Stimulated activated CD8-positive, alpha-beta memory T cell treated with anti-CD3 and anti-CD28 coated beads, Interleukin-15, amount 100 ng/mL, for 4 hours (primary cell): ENCODE data around the gene WDFY4.

ENCODE experiments used
- DNase-seq, 2 donors: peaks; one replicate each; pipeline ENCODE4 v3.0.0-alpha.2; 2020; ENCODE audit warnings: low read depth in 2 of 2

Gene WDFY4

GRCh38 chr10:48771234-48771633, 86.6 kb downstream of the WDFY4 start:
- no peak for DNase-seq

GRCh38 chr10:48772059-48772458, 87.4 kb downstream of the WDFY4 start:
- DNase-seq, result no peak

- no peak for DNase-seq
These were observed 88.9 kb downstream of the WDFY4 start for GRCh38 chr10:48773580-48773979.

GRCh38 chr10:48774416-48775205, 89.9 kb downstream of the WDFY4 start:
- DNase-seq, result no peak

- DNase-seq, result no peak
These were observed 90.5 kb downstream of the WDFY4 start for GRCh38 chr10:48775206-48775517.

- no peak for DNase-seq
These were observed 91.4 kb downstream of the WDFY4 start for GRCh38 chr10:48776005-48776522.

- DNase-seq, result no peak
These were observed 91.9 kb downstream of the WDFY4 start for GRCh38 chr10:48776528-48776927.

GRCh38 chr10:48777110-48777509, 92.4 kb downstream of the WDFY4 start:
- DNase-seq, result no peak

- DNase-seq, result no peak
These were observed 93.7 kb downstream of the WDFY4 start for GRCh38 chr10:48778193-48778857.

- DNase-seq, result no peak
These were observed 94.4 kb downstream of the WDFY4 start for GRCh38 chr10:48779077-48779476.

GRCh38 chr10:48779546-48780152, 95.0 kb downstream of the WDFY4 start:
- no peak for DNase-seq

GRCh38 chr10:48780341-48780740, 95.7 kb downstream of the WDFY4 start:
- DNase-seq, result no peak

GRCh38 chr10:48782386-48782785, 97.7 kb downstream of the WDFY4 start:
- DNase-seq, result no peak

GRCh38 chr10:48784031-48784430, 99.4 kb downstream of the WDFY4 start:
- DNase-seq, result no peak

GRCh38 chr10:48785796-48786195, 101.1 kb downstream of the WDFY4 start:
- no peak for DNase-seq

GRCh38 chr10:48786606-48787282, 102.1 kb downstream of the WDFY4 start:
- DNase-seq, result no peak

GRCh38 chr10:48788554-48788953, 103.9 kb downstream of the WDFY4 start:
- DNase-seq, result no peak

GRCh38 chr10:48789486-48790456, 105.1 kb downstream of the WDFY4 start:
- no peak for DNase-seq

- DNase-seq, result no peak
These were observed 105.9 kb downstream of the WDFY4 start for GRCh38 chr10:48790457-48791044.

GRCh38 chr10:48791267-48791928, 106.7 kb downstream of the WDFY4 start:
- no peak for DNase-seq
